Measurements from ENCODE around the gene SMIM24.
A peak's percentile ranks its signal among the peaks of the same experiment; 100 is the strongest.
"Not testable (repeated sequence)": the region's sequence is repeated elsewhere in the genome, so short reads cannot be mapped to it uniquely, and the experiment has no call there.

SMIM24 gene

DNA sequence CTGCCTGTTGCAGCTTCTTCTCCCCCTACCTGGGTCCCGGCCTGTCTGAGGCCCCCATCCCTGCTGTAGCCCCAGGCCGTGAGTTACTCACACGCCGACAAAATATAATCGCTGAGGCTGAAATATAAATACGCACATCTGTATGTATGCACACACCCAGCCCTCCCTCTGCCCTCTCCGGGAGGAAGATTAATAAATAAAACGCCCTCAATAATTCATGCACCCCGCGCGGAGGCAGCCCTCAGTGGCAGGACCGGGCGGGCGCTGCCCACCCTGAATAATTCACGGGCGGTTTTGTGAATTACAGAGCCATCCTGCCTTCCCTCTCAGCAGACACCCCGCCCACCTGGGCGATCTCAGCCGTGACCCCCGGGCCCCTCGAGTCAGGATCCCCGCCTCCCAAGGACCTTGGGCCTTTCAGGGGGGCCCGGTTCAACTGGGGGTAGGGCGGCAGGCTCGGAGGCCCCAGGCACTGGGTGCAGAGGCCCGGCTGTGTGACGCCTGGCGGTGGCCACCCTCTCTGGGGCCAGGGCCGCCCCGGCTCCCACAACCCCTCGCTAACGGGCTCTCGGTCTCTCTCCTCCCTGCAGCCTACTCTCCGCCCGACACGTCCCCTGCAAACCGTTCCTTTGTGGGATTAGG lies 24.2 kb downstream of the SMIM24 start:
- no peak for DNase-seq (ENCODE audit: low spot score)

DNA sequence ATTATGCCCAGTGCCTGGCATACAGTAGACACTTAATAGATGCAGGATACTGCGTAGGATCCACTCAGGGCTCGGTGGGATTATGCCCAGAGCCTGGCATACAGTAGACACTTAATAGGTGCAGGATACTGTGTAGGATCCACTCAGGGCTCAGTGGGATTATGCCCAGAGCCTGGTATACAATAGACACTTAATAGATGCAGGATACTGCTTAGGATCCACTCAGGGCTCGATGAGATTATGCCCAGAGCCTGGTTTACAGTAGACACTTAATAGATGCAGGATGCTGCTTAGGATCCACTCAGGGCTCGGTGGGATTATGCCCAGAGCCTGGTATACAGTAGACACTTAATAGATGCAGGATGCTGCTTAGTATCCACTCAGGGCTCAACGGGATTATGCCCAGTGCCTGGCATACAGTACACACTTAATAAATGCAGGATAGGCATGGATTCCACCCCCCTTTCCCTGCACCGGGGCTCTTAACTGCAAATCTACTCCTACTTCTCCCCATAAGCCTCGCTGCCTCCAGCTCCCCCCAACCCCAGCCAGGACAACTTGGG lies 24.9 kb downstream of the SMIM24 start:
- DNase-seq (ENCODE audit: low spot score) = no peak

DNA sequence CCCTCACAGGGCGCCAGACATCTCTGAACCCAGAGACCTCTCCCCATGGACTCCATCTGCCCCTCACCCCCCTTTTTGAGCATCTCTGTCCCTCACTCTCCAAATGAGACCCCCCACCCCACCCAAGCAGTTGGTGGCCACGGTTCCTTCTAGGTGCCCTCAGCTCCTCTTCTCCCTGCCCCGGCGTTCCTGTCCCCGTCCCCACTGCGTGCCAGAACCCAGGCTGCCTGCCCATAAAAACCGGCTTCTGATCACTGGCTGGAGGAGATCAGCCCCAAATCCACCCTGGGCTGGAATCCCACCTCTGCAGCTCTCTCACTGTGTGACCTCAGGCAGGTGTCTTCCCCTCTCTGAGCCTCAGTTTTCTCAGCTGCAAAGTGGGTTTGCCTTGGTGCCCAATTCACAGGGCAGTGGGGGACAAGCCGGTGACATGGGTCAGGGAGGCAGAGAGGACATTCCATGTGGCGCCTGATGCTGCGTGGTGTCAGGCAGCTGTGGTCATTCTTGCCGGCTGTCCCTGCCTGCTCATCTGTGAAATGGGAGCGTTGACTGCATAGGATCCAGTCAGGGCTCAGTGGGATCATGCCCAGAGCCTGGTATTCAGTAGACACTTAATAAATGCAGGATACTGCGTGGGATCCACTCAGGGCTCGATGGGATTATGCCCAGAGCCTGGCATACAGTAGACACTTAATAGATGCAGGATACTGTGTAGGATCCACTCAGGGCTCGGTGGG lies 25.5 kb downstream of the SMIM24 start:
- DNase-seq (ENCODE audit: low spot score) = no peak

DNA sequence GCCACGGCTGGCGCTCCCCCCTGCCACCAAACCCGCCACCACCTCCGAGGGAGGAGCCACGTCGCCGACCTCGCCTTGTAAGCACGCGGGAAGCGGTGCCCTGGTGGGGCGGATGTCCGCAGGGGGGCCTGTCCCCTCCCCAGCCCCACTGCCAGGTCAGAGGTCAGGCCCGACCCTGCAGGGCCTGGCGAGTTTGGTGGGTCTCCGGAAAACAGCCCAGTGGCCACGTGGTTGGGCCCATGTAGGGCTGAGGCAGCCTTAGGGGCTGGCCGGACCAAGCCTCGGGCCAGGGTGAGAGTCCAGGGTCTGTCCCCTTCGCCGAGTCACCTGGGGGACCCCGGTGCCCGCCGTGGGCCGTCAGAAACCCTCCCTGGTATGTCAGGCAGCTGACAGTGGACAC lies 26.5 kb downstream of the SMIM24 start:
- no peak for DNase-seq (ENCODE audit: low spot score)

DNA sequence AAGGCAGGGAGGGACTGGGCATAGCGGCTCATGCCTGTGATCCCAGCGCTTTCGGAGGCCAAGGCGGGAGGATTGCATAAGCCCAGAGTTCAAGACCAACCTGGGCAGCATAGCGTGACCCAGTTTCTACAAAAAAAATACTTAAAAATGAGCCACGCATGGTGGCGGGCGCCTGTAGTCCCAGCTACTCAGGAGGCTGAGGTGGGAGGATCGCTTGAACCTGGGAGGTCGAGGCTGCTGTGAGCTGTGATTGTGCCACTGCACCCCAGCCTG lies 27.4 kb downstream of the SMIM24 start:
- DNase-seq (ENCODE audit: low spot score) = not testable (repeated sequence)

GRCh38 chr19:3452171-3452941 lies 28.0 kb downstream of the SMIM24 start:
- no peak for DNase-seq (ENCODE audit: low spot score)

DNA sequence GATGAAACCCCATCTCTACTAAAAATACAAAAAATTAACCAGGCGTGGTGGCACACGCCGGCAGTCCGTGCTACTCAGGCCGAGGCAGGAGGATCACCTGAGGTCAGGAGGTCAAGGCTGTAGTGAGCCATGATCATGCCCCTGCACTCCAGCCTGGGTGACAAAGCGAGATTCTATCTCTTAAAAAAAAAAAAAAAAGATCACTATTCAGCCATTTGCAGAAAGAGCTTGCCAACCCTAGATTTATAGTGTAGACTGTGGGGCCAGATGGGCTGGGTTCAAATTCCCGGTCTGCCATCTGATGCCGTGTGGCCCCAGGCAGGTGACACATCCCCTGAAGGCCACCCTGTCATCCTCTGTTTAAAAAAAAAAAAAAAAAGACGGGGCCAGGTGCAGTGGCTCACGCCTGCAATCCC lies 28.9 kb downstream of the SMIM24 start:
- no peak for DNase-seq (ENCODE audit: low spot score)

- DNase-seq (ENCODE audit: low spot score) = peak; percentile 41
Measured at GRCh38 chr19:3450796-3451411, 29.4 kb downstream of the SMIM24 start.

DNA sequence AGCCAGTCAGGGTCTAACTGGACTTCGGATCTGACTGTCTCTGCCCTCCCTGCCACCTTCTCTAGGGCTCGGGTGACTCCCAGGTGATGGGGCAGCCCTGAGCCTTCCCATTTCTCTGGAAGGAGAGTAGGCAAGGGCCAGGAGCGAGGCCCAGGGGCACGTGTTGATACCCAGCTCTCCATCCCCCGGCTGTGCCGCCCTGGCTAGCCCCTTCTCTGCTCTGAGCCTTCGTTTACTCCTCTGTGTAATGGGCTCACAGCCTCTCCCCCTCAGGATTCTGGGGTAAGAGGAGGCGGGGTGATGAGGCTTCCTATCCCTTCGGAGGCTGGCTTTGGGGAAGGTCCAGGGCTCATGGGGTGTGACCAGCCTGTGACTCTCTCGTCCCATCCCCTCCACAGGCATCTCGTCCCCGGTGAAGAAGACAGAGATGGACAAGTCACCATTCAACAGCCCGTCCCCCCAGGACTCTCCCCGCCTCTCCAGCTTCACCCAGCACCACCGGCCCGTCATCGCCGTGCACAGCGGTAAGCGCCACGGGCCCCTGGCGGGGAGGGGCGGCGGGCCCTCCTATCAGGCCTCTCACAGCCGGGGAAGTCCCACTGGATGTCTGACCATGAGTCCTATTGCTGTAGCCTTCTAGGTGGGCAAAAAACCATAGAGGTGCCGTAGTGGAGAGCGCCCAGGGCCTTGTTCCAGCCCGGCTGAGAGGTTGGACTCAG lies 31.6 kb downstream of the SMIM24 start:
- no peak for DNase-seq (ENCODE audit: low spot score)

GRCh38 chr19:3446657-3447056 lies 33.7 kb downstream of the SMIM24 start:
- DNase-seq (ENCODE audit: low spot score) = not testable (repeated sequence)

DNA sequence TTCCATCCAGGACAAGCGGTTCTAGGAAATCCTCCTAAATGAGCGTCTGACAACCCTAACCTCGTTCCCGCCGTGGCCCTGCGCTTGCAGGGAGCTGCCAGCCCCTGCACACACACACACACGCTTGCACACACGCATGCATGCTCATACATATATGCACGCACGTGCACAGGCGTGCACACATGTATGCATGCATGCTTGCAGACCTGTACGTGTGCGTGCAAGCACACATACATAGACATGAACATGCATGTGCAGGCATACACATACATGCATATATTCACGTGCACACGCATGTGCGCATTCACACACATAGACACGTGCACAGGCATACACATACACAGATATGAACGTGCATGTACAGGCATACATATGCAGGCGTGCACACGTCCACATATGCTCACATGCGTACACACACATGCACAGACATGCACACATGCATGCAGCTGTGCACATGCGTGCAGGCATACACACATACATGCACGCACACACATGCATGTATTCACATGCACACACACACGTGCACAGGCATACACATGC lies 35.6 kb downstream of the SMIM24 start:
- no peak for DNase-seq (ENCODE audit: low spot score)

- peak; percentile 90 for DNase-seq (ENCODE audit: low spot score)
Measured at GRCh38 chr19:3443840-3444694, 36.3 kb downstream of the SMIM24 start.

DNA sequence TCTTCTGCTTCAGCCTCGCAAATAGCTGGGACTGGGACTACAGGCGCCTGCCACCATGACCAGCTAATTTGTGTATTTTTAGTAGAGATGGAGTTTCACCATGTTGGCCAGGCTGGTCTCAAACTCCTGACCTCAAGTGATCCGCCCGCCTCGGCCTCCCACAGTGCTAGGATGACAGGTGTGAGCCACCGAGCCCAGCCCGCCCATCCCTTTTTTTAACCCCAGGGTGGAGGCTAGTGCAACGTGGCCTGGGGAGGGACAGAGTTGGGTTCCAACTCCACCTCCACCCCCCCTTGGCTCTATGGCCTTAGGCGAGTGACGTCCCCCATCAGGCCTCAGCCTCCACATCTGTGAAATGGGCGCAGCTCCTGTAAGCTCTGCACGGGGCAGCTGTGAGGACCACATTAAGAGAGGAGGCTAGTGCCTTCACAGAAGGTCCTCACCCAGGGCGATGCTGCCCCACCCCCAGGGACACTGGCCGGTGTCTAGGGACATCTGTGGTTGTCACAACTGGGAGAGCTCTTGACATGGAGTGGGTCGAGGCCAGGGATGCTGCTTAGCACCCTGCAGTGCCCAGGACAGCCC lies 37.7 kb downstream of the SMIM24 start:
- no peak for DNase-seq (ENCODE audit: low spot score)

DNA sequence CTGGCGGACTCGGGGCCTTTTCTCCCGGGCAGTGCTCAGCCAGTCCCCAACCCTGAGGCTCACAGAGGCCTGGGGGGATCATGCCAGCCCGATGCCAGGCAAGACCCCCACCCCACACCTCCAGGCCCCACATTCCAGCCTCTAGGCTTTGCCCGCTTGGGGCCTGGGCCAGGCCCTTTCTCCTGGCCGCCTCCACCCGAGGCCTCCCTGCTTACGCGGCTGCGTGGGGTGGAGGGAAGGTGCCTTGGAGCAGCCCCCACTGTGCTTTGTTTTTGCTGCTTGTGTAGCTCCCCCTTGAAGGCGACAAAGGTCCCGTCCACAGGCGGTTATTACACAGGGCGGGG lies 38.4 kb downstream of the SMIM24 start:
- no peak for DNase-seq (ENCODE audit: low spot score)

DNA sequence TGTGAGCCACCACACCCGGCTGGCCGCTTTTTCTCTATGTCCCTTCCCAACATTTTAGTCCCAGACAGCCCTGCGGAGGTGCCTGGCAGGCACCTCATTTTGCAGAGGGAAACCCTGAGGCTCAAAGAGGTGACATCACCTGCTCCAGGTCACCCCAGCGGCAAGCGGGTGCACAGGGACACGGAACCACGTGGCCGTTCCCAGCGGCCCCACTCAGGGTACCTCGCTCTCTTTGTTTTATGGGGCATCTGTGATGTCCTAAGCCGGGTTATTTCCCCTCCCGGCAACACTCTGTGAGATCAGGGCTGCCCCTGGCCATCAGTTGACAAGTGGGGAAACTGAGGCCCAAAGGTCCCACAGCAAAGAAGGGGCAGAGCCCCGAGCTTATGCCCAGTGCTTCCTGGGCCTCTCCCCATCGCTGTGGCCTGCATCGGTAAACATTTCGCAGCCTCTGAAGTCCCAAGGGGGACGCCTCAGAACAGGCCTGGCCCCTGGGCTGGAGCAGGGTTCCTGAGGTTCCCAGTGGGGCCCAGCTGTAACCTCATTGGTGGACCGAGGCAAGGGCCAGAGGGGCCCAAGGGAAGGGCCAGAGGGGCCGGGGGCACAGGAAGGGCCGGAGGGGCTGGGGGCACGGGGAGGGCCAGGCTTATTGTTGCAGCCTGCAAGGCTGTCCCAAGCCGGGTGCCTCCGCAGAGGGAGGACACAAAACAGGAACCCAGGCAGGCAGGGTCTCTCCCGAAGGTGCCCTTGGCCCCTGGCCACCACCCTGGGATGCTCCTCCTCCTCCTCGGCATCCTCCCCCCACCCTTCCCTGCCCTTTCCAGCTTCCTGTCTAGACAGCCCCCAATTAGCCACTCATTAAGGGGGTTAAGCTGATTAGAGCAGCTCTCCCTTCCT lies 39.0 kb downstream of the SMIM24 start:
- DNase-seq (ENCODE audit: low spot score) = no peak

GRCh38 chr19:3440082-3440481 lies 40.2 kb downstream of the SMIM24 start:
- DNase-seq (ENCODE audit: low spot score) = peak; percentile 36

DNA sequence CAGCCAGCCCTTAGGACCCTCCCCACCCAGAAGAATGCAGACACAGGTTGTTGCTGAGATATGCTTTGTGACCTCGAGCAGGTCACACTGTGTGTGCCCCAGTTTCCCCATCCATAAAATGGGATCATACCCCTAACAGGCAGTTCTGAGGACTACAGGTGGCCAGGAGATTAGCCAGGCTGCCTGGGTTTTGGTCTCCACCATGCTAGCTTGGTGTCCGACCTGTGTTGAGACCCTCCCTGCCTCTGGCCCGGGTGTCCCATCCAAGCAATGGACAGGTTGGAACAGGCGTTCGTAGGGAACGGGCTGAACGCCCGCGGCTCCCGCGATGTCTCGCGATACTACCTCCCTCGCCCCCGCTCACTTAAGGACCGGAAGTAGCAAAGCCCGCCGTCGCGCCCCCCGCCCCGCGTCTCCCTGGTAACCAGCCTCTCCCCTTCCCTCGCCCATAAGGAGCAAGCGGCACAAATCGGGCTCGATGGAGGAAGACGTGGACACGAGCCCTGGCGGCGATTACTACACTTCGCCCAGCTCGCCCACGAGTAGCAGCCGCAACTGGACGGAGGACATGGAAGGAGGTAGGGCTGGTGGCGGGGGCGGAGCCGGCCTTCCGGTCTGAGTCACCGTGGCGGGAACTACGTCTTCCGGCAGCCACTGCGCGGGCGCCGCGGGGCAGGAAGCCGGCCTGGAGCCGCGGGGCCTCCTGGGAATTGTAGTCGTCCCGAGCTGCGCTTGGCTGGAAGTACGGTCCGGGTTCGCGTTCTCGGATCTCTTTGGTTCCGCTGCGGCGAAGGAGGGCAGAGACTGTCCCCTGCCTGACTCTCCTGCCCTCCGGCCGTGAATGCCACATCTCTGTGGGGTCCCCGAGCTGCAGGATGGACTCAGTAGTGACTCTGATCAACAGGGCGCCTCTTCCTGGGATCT lies 45.4 kb downstream of the SMIM24 start:
- DNase-seq (ENCODE audit: low spot score) = peak; percentile 86
